ENCODE measurements around the gene OR4D10.

The OR4D10 gene

DNA sequence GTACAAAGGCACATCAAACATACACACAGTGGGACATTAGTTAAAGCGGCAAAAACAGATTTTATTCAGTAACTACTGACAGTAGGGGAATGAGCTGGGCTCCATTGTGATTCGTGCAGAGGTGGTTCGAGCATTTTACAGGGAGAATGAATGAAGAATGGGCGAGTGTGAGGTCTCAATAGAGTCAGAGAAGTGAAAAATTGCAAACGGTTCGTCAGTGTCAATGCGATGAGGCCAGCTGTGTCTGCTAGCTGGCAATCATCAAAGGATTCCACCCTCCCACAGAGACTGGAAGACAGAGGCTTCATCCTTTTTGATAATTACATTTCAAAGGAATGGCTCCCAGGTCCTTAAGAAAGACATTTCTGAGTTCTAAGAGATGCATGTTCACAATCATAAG lies 55.6 kb downstream of the OR4D10 start:
- DNase-seq (ENCODE audit: low read depth), result no peak

Measured in activated gamma-delta T cell treated with anti-CD3 and anti-CD28 coated beads, Interleukin-2, amount 50 U/mL, for 16 hours (primary cell).